ENCODE measurements around the gene LRRTM4. TPM values are rescaled to one million over a fixed set of nuclear protein-coding genes. Genes with fewer than 3 reads are reported as not detected.

Gene LRRTM4
- total and polyA plus RNA-seq, 2 donors (not counting 1 experiment from before 2014, with no cell fraction given), result not detected

GRCh38 chr2:77519888-77520506, 2.2 kb downstream of the LRRTM4 start:
- Histone ChIP-seq H3K9me3 (ENCODE audit: control extremely low read depth in 1 of 3, control insufficient read depth in 2 of 3, insufficient read depth in 1 of 3, low read length in 2 of 3) (no peaks in the 10 kb centered on the region), H3K36me3 (replicated peaks in 1 of 2; ENCODE audit: control extremely low read depth in 1 of 2, control insufficient read depth in 1 of 2, extremely low read depth in 1 of 2, insufficient read depth in 2 of 2, low read length in 1 of 2) (no peaks in the 10 kb centered on the region), H3K79me2 (ENCODE audit: control insufficient read depth, insufficient read depth, low read length) (no peaks in the 10 kb centered on the region), H3K27me3 (replicated peaks in 1 of 4; ENCODE audit: control extremely low read depth in 1 of 4, control insufficient read depth in 3 of 4, insufficient read depth in 4 of 4, low read length in 3 of 4) (no peaks in the 10 kb centered on the region), H3K9ac (ENCODE audit: low read length) (no peak overlapping the region), H3K27ac (ENCODE audit: low read length in 2 of 2) (no peak overlapping the region), H4K20me1 (ENCODE audit: control insufficient read depth, insufficient read depth, low read length, poor library complexity, severe bottlenecking) (no peaks in the 10 kb centered on the region), H3K4me2 (replicated peaks; ENCODE audit: low read depth, low read length, poor library complexity, severe bottlenecking) (no peak overlapping the region), H3K4me3 (ENCODE audit: control extremely low read depth in 1 of 5, extremely low read depth in 1 of 5, insufficient read depth in 1 of 5, low read depth in 2 of 5, low read length in 4 of 5) (no peak overlapping the region), H2AFZ (ENCODE audit: insufficient read depth, low read depth, low read length, poor library complexity, severe bottlenecking) (no peak overlapping the region), H3K4me1 (ENCODE audit: control insufficient read depth in 2 of 2, insufficient read depth in 2 of 2, low read length in 2 of 2) (no peaks in the 10 kb centered on the region)
- WGBS (ENCODE audit: insufficient coverage), result 89% methylated on average over 3 of the region's 7 CpGs
- DNase-seq, result no peak
- no peak for ATAC-seq (ENCODE audit: low read depth)
- Mint-ChIP-seq H3K27me3 (no peaks in the 10 kb centered on the region), H3K4me1 (no peaks in the 10 kb centered on the region), H3K9me3 (ENCODE audit: insufficient read depth) (no peaks in the 10 kb centered on the region), H3K4me3 (no peak overlapping the region), H3K27ac (no peak overlapping the region)
- TF ChIP-seq, protein P1, sequence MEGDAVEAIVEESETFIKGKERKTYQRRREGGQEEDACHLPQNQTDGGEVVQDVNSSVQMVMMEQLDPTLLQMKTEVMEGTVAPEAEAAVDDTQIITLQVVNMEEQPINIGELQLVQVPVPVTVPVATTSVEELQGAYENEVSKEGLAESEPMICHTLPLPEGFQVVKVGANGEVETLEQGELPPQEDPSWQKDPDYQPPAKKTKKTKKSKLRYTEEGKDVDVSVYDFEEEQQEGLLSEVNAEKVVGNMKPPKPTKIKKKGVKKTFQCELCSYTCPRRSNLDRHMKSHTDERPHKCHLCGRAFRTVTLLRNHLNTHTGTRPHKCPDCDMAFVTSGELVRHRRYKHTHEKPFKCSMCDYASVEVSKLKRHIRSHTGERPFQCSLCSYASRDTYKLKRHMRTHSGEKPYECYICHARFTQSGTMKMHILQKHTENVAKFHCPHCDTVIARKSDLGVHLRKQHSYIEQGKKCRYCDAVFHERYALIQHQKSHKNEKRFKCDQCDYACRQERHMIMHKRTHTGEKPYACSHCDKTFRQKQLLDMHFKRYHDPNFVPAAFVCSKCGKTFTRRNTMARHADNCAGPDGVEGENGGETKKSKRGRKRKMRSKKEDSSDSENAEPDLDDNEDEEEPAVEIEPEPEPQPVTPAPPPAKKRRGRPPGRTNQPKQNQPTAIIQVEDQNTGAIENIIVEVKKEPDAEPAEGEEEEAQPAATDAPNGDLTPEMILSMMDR (IDR thresholded peaks at IDR 0.05), result no peak
- TF ChIP-seq EZH2 (IDR thresholded peaks at IDR 0.05; ENCODE audit: borderline replicate concordance, insufficient read depth, low read depth, low read length, poor library complexity, severe bottlenecking), result no peak
- CTCF ChIA-PET, result no interaction called here
- intact Hi-C loops (cut with micrococcal nuclease), result no loop called here
- POLR2A ChIA-PET, result no interaction called here

DNA sequence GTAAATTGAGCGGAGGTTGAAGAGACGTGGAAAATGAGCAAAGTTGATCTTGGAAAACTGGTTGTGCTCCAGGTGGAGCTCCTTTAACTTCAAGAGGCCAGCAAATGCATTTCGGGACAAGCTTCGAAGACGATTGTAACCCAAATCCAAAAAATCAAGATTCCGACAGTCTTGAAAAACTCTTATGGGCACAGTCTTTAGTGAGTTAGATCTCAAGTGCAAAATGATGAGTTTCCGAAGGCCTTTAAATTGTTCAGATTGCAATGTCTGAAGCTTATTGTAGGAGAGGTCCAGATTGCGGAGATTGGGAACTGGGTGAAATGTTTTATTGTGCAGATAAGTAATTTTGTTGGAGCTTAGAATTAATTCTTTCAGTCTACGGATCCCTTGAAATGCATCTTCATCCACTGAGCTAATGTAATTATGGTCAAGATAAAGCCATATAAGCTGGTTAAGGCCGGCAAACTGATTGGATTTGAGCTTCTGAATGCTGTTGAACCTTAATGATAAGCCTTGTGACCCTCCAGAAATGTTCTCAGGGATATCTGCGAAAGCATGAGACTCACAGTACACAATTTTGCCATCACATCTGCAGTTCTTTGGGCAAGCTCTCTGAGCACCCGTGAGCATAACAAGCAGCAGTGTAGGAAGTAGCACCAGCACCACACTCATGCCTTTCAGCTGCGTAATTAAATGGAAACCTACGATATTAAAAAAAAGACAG, 2.9 kb downstream of the LRRTM4 start:
- intact Hi-C loops (cut with micrococcal nuclease), result no loop called here

More for the DNA sequence above, 2.9 kb downstream of the LRRTM4 start:
- POLR2A ChIA-PET, result no interaction called here
- Histone ChIP-seq H3K4me1 (ENCODE audit: control insufficient read depth in 2 of 2, insufficient read depth in 2 of 2, low read length in 2 of 2) (no peaks in the 10 kb centered on the region), H3K9ac (ENCODE audit: low read length) (no peak overlapping the region), H3K9me3 (ENCODE audit: control extremely low read depth in 1 of 3, control insufficient read depth in 2 of 3, insufficient read depth in 1 of 3, low read length in 2 of 3) (no peaks in the 10 kb centered on the region), H4K20me1 (ENCODE audit: control insufficient read depth, insufficient read depth, low read length, poor library complexity, severe bottlenecking) (no peaks in the 10 kb centered on the region), H3K36me3 (replicated peaks in 1 of 2; ENCODE audit: control extremely low read depth in 1 of 2, control insufficient read depth in 1 of 2, extremely low read depth in 1 of 2, insufficient read depth in 2 of 2, low read length in 1 of 2) (no peaks in the 10 kb centered on the region), H3K4me3 (ENCODE audit: control extremely low read depth in 1 of 5, extremely low read depth in 1 of 5, insufficient read depth in 1 of 5, low read depth in 2 of 5, low read length in 4 of 5) (no peak overlapping the region), H3K79me2 (ENCODE audit: control insufficient read depth, insufficient read depth, low read length) (no peaks in the 10 kb centered on the region), H3K27ac (ENCODE audit: low read length in 2 of 2) (no peak overlapping the region), H3K27me3 (replicated peaks in 1 of 4; ENCODE audit: control extremely low read depth in 1 of 4, control insufficient read depth in 3 of 4, insufficient read depth in 4 of 4, low read length in 3 of 4) (no peaks in the 10 kb centered on the region), H2AFZ (ENCODE audit: insufficient read depth, low read depth, low read length, poor library complexity, severe bottlenecking) (no peak overlapping the region), H3K4me2 (replicated peaks; ENCODE audit: low read depth, low read length, poor library complexity, severe bottlenecking) (no peak overlapping the region)
- DNase-seq (no peak), ATAC-seq (ENCODE audit: low read depth) (no peak)
- Mint-ChIP-seq H3K4me1 (no peaks in the 10 kb centered on the region), H3K27me3 (no peaks in the 10 kb centered on the region), H3K9me3 (ENCODE audit: insufficient read depth) (no peaks in the 10 kb centered on the region), H3K4me3 (no peak overlapping the region), H3K27ac (no peak overlapping the region)
- CTCF ChIA-PET, result no interaction called here
- no peak for TF ChIP-seq EZH2 (IDR thresholded peaks at IDR 0.05; ENCODE audit: borderline replicate concordance, insufficient read depth, low read depth, low read length, poor library complexity, severe bottlenecking)
- TF ChIP-seq, protein P1 (IDR thresholded peaks at IDR 0.05), result no peak
- 94% methylated on average over 10 of the region's 14 CpGs for WGBS (ENCODE audit: insufficient coverage)
